Ureter (tissue), 1 donor: ENCODE measurements around the gene PDE8A. TPM values are rescaled to one million over a fixed set of nuclear protein-coding genes. Genes with fewer than 3 reads are reported as not detected.

Experiments used
- DNase-seq: peaks from one replicate; pipeline ENCODE4 v3.0.0-alpha.2; 2020; ENCODE audit warnings: low spot score
- total RNA-seq: library from RNA; stranded (reverse); gene quantifications from one replicate; pipeline ENCODE4 v1.2.4, GENCODE V29; 2023
- donor health status: DM: yes; HTN: yes; CAD: no.

Gene PDE8A
- total RNA-seq, 1 donor from 2014 or later: 67.4 TPM

GRCh38 chr15:85089929-85090597 lies 108.4 kb downstream of the PDE8A start:
- DNase-seq: no peak

- DNase-seq: no peak
These were observed 110.3 kb downstream of the PDE8A start for GRCh38 chr15:85091990-85092389.

- no peak for DNase-seq
These were observed 113.0 kb downstream of the PDE8A start for GRCh38 chr15:85094685-85095084.

- DNase-seq: no peak
These were observed 113.9 kb downstream of the PDE8A start for GRCh38 chr15:85095566-85095965.

GRCh38 chr15:85097250-85097649 lies 115.6 kb downstream of the PDE8A start:
- no peak for DNase-seq

GRCh38 chr15:85097725-85098124 lies 116.1 kb downstream of the PDE8A start:
- no peak for DNase-seq

GRCh38 chr15:85099195-85099803 lies 117.6 kb downstream of the PDE8A start:
- DNase-seq: no peak

GRCh38 chr15:85100186-85100937 lies 118.7 kb downstream of the PDE8A start:
- no peak for DNase-seq

- no peak for DNase-seq
These were observed 122.9 kb downstream of the PDE8A start for GRCh38 chr15:85104584-85104983.

GRCh38 chr15:85108136-85108535 lies 126.5 kb downstream of the PDE8A start:
- DNase-seq: no peak

- DNase-seq: no peak
These were observed 127.7 kb downstream of the PDE8A start for GRCh38 chr15:85109333-85109732.

- no peak for DNase-seq
These were observed 131.3 kb downstream of the PDE8A start for GRCh38 chr15:85112997-85113396.

GRCh38 chr15:85114886-85115285 lies 133.2 kb downstream of the PDE8A start:
- no peak for DNase-seq

- DNase-seq: no peak
These were observed 134.4 kb downstream of the PDE8A start for GRCh38 chr15:85116066-85116465.

GRCh38 chr15:85116494-85116893 lies 134.8 kb downstream of the PDE8A start:
- DNase-seq: no peak

GRCh38 chr15:85116925-85117646 lies 135.4 kb downstream of the PDE8A start:
- no peak for DNase-seq

- DNase-seq: no peak
These were observed 136.5 kb downstream of the PDE8A start for GRCh38 chr15:85118173-85118572.

GRCh38 chr15:85118581-85118980 lies 136.9 kb downstream of the PDE8A start:
- DNase-seq: no peak

- DNase-seq: no peak
These were observed 138.9 kb downstream of the PDE8A start for GRCh38 chr15:85120351-85121113.

GRCh38 chr15:85124173-85124572 lies 142.5 kb downstream of the PDE8A start:
- DNase-seq: no peak

GRCh38 chr15:85125056-85125661 lies 143.5 kb downstream of the PDE8A start:
- no peak for DNase-seq
